ENCODE results near the gene MTAP. TPM values are rescaled to one million over a fixed set of nuclear protein-coding genes. Genes with fewer than 3 reads are reported as not detected.

The MTAP gene
- total RNA-seq, result 28.4 and 37.9 TPM in 2 replicates

GRCh38 chr9:21802418-21803000, at the start of gene MTAP:
MTAP (plus strand) TSS chr9:21802636; CDS start chr9:21802749, 113 bp downstream.

Other genes starting within 250 kb of the MTAP start
- gene CDKN2A, start 191.8 kb downstream of the MTAP start, total RNA-seq, result 10.0 and 18.0 TPM in 2 replicates
- 4.2 TPM in 2 replicates for gene CDKN2B-AS1, start 192.2 kb downstream of the MTAP start, total RNA-seq
- 9.1 and 16.0 TPM in 2 replicates for gene CDKN2B, start 206.7 kb downstream of the MTAP start, total RNA-seq